DND-41 (cell line): ENCODE measurements around the gene THUMPD2.

Experiments used
- ATAC-seq: fragments of 200-7000 bp; cut with Tn5 transposase; 3 replicates; pipeline ENCODE4 v1.9.1; 2021; ENCODE audit warnings: low read depth; ENCODE audit not compliant: insufficient read depth
- DNase-seq: peaks from one replicate; pipeline ENCODE4 v3.0.0-alpha.2; 2020
- H2AFZ ChIP-seq: 2 replicates; pipeline ENCODE4 v1.6.0; 2012; ENCODE audit warnings: low read depth, low read length
- H3K27ac ChIP-seq: 2 replicates; pipeline ENCODE4 v1.5.1; 2012; ENCODE audit warnings: low read length, inconsistent platforms
- H3K27me3 ChIP-seq: fragments of 200-600 bp; sonication (generic); 2 replicates; pipeline ENCODE4 v1.6.0; 2012; ENCODE audit warnings: low read length, mild to moderate bottlenecking, inconsistent platforms; ENCODE audit not compliant: insufficient read depth, poor library complexity
- H3K36me3 ChIP-seq: 2 replicates; pipeline ENCODE4 v1.5.1; 2012; ENCODE audit warnings: low read length, inconsistent platforms; ENCODE audit not compliant: insufficient read depth
- H3K4me1 ChIP-seq: 2 replicates; pipeline ENCODE4 v1.5.1; 2012; ENCODE audit warnings: mild to moderate bottlenecking, low read length; ENCODE audit not compliant: insufficient read depth
- H3K4me2 ChIP-seq: 2 replicates; pipeline ENCODE4 v1.6.0; 2012; ENCODE audit warnings: mild to moderate bottlenecking, moderate library complexity, low read length, inconsistent platforms; ENCODE audit not compliant: insufficient read depth
- H3K4me3 ChIP-seq, 2 experiments: fragments of 200-600 bp in 1 of 2; shearing (Covaris generic) in 1 of 2; 2 replicates each; pipeline ENCODE4 v1.5.1; 2012 to 2016; ENCODE audit warnings: inconsistent platforms in 2 of 2, low read length in 2 of 2, mild to moderate bottlenecking in 2 of 2, low read depth in 1 of 2, moderate library complexity in 1 of 2
- H3K79me2 ChIP-seq: 2 replicates; pipeline ENCODE4 v1.6.0; 2012; ENCODE audit warnings: low read length, inconsistent platforms; ENCODE audit not compliant: insufficient read depth
- H3K9ac ChIP-seq: 2 replicates; pipeline ENCODE4 v1.6.0; 2012; ENCODE audit warnings: low read depth, mild to moderate bottlenecking, inconsistent platforms, low read length, moderate library complexity
- H3K9me3 ChIP-seq: 2 replicates; pipeline ENCODE4 v1.5.1; 2012; ENCODE audit warnings: low read length, moderate library complexity, mild to moderate bottlenecking, inconsistent platforms; ENCODE audit not compliant: insufficient read depth, severe bottlenecking
- H4K20me1 ChIP-seq: 2 replicates; pipeline ENCODE4 v1.6.0; 2012; ENCODE audit warnings: low read length; ENCODE audit not compliant: insufficient read depth
- CTCF ChIP-seq: IDR thresholded peaks from 2 replicates; pipeline ENCODE4 v1.5.1; 2012; ENCODE audit warnings: borderline replicate concordance, low read length, moderate library complexity, mild to moderate bottlenecking; ENCODE audit not compliant: poor library complexity, severe bottlenecking; ENCODE audit errors: extremely low read depth
- EZH2 ChIP-seq: IDR thresholded peaks from 3 replicates; pipeline ENCODE4 v1.6.1; 2012; ENCODE audit warnings: borderline replicate concordance, low read depth, mild to moderate bottlenecking, moderate library complexity, low read length, inconsistent platforms; ENCODE audit not compliant: severe bottlenecking

The THUMPD2 gene

DNA sequence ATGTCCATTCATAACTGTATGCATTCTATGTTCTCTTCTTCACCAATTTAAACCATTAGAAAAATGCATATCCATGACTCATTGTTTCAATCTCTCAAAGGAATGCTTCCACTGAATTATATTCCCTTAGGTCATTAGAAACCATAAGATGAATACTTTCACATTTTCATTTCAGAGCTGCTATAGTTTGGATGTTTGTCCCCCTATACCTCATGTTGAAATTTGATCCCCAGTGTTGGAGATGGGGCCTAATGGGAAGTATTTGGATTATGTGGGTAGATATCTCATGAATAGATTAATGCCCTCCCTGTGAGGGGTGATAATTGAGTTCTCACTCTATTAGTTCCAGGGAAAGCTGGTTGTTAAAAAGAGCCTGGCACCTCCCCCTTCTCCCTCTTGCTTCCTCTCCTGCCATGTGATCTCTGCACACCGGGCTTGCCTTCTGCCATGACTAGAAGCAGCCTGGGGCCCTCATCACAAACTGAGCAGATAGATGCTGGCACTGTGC is 35.7 kb downstream of the THUMPD2 start:
- H3K4me1 ChIP-seq, result no peaks in the 10 kb centered on the region
- H3K4me2 ChIP-seq, result no peak overlapping the region
- H3K9ac ChIP-seq, result no peak overlapping the region
- H3K27me3 ChIP-seq, result no peaks in the 10 kb centered on the region
- no peak for ATAC-seq
- H3K36me3 ChIP-seq, result peaks cover 47% of the 10 kb centered on the region
- H3K79me2 ChIP-seq, result no peaks in the 10 kb centered on the region
- no peak overlapping the region for H3K27ac ChIP-seq
- H3K4me3 ChIP-seq, result no peak overlapping the region
- H2AFZ ChIP-seq, result no peak overlapping the region
- DNase-seq, result no peak
- no peaks in the 10 kb centered on the region for H3K9me3 ChIP-seq
- TF ChIP-seq CTCF, result no peak
- no peak for TF ChIP-seq EZH2
- no peaks in the 10 kb centered on the region for H4K20me1 ChIP-seq

DNA sequence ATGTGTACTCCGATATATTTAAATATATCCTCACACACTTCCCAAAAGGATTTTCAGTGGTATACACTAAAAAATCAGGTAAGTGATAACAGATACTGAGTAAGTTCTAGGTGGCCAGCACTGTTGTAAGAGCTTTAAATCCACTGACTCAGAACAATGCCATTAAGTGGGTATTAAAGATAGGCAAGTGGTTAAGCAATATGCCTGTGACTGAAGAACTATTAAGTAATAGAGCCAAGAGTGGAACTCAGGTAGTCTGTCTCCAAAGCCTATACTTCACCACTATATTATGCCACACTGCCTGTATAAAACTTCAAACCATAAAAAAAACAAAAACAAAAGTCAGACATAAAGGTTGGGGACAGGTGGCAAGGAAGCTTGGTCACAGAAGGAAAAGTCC is 37.2 kb downstream of the THUMPD2 start:
- no peak overlapping the region for H3K4me2 ChIP-seq
- no peak for ATAC-seq
- no peak overlapping the region for H3K27ac ChIP-seq
- H3K27me3 ChIP-seq, result no peaks in the 10 kb centered on the region
- no peaks in the 10 kb centered on the region for H4K20me1 ChIP-seq
- no peak overlapping the region for H3K4me3 ChIP-seq
- DNase-seq, result no peak
- no peak for TF ChIP-seq EZH2
- no peak for TF ChIP-seq CTCF
- H3K9me3 ChIP-seq, result no peaks in the 10 kb centered on the region
- no peak overlapping the region for H2AFZ ChIP-seq
- H3K79me2 ChIP-seq, result no peaks in the 10 kb centered on the region
- H3K4me1 ChIP-seq, result no peaks in the 10 kb centered on the region
- H3K36me3 ChIP-seq, result peaks cover 59% of the 10 kb centered on the region
- H3K9ac ChIP-seq, result no peak overlapping the region

DNA sequence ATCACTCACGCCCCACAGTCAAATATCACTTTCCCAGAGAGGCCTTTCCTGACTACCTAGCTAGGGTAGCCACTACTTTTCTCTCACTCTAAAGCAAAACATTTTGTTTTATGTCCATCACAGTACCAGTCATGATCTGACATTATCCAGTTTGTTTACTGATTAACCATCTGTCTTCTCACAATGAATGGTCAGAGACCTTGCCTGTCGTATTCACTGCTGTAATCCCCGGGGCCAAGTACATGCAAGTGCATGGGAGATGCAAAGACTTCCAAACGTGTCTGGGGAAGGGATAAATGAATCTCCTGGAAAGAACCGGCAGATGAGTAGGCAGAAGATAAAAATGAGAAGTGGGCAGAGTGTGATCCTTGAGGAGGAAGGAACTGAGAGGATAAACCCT is 39.7 kb downstream of the THUMPD2 start:
- Histone ChIP-seq H3K9ac (no peak overlapping the region), H4K20me1 (no peaks in the 10 kb centered on the region), H3K36me3 (peaks cover 76% of the 10 kb centered on the region), H3K4me1 (no peaks in the 10 kb centered on the region), H2AFZ (no peak overlapping the region), H3K4me2 (no peak overlapping the region), H3K4me3 (no peak overlapping the region), H3K27me3 (no peaks in the 10 kb centered on the region), H3K27ac (no peak overlapping the region), H3K79me2 (no peaks in the 10 kb centered on the region), H3K9me3 (no peaks in the 10 kb centered on the region)
- ATAC-seq (no peak), DNase-seq (no peak)
- no peak for TF ChIP-seq CTCF
- TF ChIP-seq EZH2, result no peak

DNA sequence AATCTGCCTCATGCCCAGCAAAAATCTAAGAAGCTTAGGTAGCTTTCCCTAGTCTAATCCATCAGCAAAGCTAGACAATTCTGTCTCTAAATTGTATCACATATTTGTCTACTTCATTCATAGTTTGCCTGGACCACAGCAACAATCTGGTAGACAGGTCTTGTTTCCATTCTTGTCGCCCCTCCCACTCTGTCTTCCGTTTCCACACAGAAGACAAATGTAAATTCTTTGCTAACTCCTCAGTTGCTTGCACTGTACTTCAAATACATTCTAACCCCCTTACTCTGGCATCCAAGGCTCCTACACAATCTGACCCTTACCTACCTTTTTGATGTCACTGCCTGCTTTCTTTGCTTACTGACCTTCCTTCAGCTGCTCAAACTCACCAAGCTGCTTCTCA is 40.1 kb downstream of the THUMPD2 start:
- H2AFZ ChIP-seq, result no peak overlapping the region
- no peaks in the 10 kb centered on the region for H4K20me1 ChIP-seq
- no peaks in the 10 kb centered on the region for H3K9me3 ChIP-seq
- no peaks in the 10 kb centered on the region for H3K79me2 ChIP-seq
- no peak overlapping the region for H3K4me3 ChIP-seq
- peaks cover 80% of the 10 kb centered on the region for H3K36me3 ChIP-seq
- H3K4me1 ChIP-seq, result no peaks in the 10 kb centered on the region
- H3K27me3 ChIP-seq, result no peaks in the 10 kb centered on the region
- TF ChIP-seq CTCF, result no peak
- no peak for TF ChIP-seq EZH2
- H3K9ac ChIP-seq, result no peak overlapping the region
- no peak for DNase-seq
- H3K4me2 ChIP-seq, result no peak overlapping the region
- H3K27ac ChIP-seq, result no peak overlapping the region
- no peak for ATAC-seq
